ENCODE results near the gene GLRA3.

GRCh38 chr4:174690665-174691064, 138.4 kb downstream of the GLRA3 start:
- TF ChIP-seq EP300 (IDR thresholded peaks at IDR 0.05) (no peak), POLR2A (IDR thresholded peaks at IDR 0.05) (no peak), CTCF (IDR thresholded peaks at IDR 0.05) (no peak), POLR2AphosphoS5 (IDR thresholded peaks at IDR 0.05) (no peak)
